GM21825 (cell line): ENCODE results near the gene PRSS53.

Source experiments
- ATAC-seq: cut with Tn5 transposase; IDR thresholded peaks from one replicate; pipeline ENCODE4 v1.9.1; 2021; ENCODE audit warnings: mild to moderate bottlenecking, moderate library complexity; ENCODE audit not compliant: unreplicated experiment

Gene PRSS53

GRCh38 chr16:31099860-31100638 is 11.3 kb upstream of the PRSS53 start:
- no peak for ATAC-seq

- peak; percentile 88 for ATAC-seq
Measured at GRCh38 chr16:31094424-31095120, 5.8 kb upstream of the PRSS53 start, which contains the start of gene VKORC1. TSS of gene VKORC1 (minus strand) at chr16:31094797. CDS start at chr16:31094729, 68 bp downstream.

- ATAC-seq, result no peak
Measured at GRCh38 chr16:31094088-31094423, 5.3 kb upstream of the PRSS53 start.

- ATAC-seq, result no peak
Measured at GRCh38 chr16:31093132-31093703, 4.5 kb upstream of the PRSS53 start.

GRCh38 chr16:31092330-31092729 is 3.6 kb upstream of the PRSS53 start:
- ATAC-seq, result no peak

GRCh38 chr16:31090540-31090939 is 1.8 kb upstream of the PRSS53 start:
- no peak for ATAC-seq

- ATAC-seq, result no peak
Measured at GRCh38 chr16:31089199-31089598, 456 bp upstream of the PRSS53 start.

- no peak for ATAC-seq
Measured at GRCh38 chr16:31087971-31088370, 772 bp downstream of the PRSS53 start.

- no peak for ATAC-seq
Measured at GRCh38 chr16:31087481-31087880, 1.3 kb downstream of the PRSS53 start.

- no peak for ATAC-seq
Measured at GRCh38 chr16:31086629-31086906, 2.2 kb downstream of the PRSS53 start.

GRCh38 chr16:31085873-31086628 is 2.7 kb downstream of the PRSS53 start:
- ATAC-seq, result no peak

- no peak for ATAC-seq
Measured at GRCh38 chr16:31085411-31085810, 3.3 kb downstream of the PRSS53 start.

- ATAC-seq, result no peak
Measured at GRCh38 chr16:31084584-31085302, 4.0 kb downstream of the PRSS53 start.

- ATAC-seq, result no peak
Measured at GRCh38 chr16:31083981-31084380, 4.8 kb downstream of the PRSS53 start.

- ATAC-seq, result no peak
Measured at GRCh38 chr16:31083556-31083955, 5.2 kb downstream of the PRSS53 start.

- ATAC-seq, result no peak
Measured at GRCh38 chr16:31083081-31083480, 5.7 kb downstream of the PRSS53 start.

- no peak for ATAC-seq
Measured at GRCh38 chr16:31082368-31083045, 6.2 kb downstream of the PRSS53 start.

GRCh38 chr16:31081428-31082351 is 7.1 kb downstream of the PRSS53 start:
- ATAC-seq, result no peak

GRCh38 chr16:31080756-31081419 is 7.9 kb downstream of the PRSS53 start:
- no peak for ATAC-seq
